ENCODE data around the gene JAK2. TPM values are rescaled to one million over a fixed set of nuclear protein-coding genes. Genes with fewer than 3 reads are reported as not detected.
A peak's percentile ranks its signal among the peaks of the same experiment; 100 is the strongest.
"Not testable (repeated sequence)": the region's sequence is repeated elsewhere in the genome, so short reads cannot be mapped to it uniquely, and the experiment has no call there.

JAK2 gene
- total RNA-seq, 1 donor from 2014 or later = 24.4 TPM

DNA sequence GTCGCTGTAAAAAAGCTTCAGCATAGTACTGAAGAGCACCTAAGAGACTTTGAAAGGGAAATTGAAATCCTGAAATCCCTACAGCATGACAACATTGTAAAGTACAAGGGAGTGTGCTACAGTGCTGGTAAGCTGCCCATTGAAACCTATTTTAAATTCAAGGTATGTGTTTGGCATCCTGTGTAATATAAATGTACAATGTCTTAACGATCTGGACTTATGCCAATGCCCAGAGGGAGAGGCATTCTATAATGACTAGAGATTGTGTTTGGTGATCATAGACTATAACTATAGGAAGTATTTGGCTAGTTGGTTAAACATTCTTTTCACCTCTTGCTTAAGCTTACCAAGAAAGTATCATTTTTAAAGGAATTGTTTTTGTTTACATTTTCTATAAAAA lies 104.7 kb downstream of the JAK2 start:
- no peak overlapping the region for H3K27ac ChIP-seq
- no peak overlapping the region for H3K4me3 ChIP-seq
- H3K36me3 ChIP-seq = peaks cover 33% of the 10 kb centered on the region
- intact Hi-C loops (cut with DNase I) = no loop called here
- no peaks in the 10 kb centered on the region for H3K27me3 ChIP-seq
- H3K4me1 ChIP-seq = no peaks in the 10 kb centered on the region
- TF ChIP-seq CTCF (IDR thresholded peaks at IDR 0.05) = no peak
- DNase-seq (no peak), ATAC-seq (no peak)
- H3K9me3 ChIP-seq = no peaks in the 10 kb centered on the region

DNA sequence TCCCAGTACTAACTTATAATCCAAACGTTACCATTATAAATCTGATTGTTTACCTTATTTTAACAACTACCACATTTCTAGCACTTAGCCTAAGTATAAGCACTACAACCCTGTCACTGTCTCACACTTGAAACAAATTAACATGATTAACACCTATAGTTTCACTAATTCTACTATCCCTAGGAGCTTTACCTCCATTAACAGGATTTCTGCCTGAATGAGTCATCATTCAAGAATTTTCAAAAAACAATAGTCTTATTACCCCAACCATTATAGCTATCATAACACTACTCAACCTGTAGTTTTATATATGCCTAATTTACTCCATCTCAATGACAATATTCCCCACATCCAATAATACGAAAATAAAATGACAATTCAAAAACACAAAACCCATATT lies 110.7 kb downstream of the JAK2 start:
- ATAC-seq (no peak), DNase-seq (no peak)
- Histone ChIP-seq H3K36me3 (peaks cover 3% of the 10 kb centered on the region), H3K9me3 (no peaks in the 10 kb centered on the region), H3K4me1 (no peaks in the 10 kb centered on the region), H3K27ac (no peak overlapping the region), H3K4me3 (no peak overlapping the region), H3K27me3 (no peaks in the 10 kb centered on the region)
- intact Hi-C loops (cut with DNase I) = no loop called here
- no peak for TF ChIP-seq CTCF (IDR thresholded peaks at IDR 0.05)

DNA sequence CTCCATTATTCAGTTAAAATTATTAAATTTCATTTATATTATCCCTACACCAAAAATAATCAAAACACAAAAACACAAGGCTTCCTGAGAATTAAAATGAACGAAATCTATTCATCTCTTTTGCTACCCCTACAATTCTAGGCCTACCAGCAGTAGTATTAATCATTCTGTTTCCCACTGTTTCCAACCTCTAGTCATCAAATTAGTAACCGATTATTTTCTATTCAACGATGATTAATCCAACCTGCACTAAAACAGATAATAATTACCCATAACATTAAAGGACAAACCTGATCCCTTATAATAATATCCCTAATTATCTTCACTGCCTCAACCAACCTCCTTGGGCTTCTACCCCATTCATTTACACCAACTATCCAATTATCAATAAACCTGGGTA lies 114.4 kb downstream of the JAK2 start:
- Histone ChIP-seq H3K4me1 (no peaks in the 10 kb centered on the region), H3K9me3 (no peaks in the 10 kb centered on the region), H3K27ac (no peak overlapping the region), H3K4me3 (no peak overlapping the region), H3K27me3 (no peaks in the 10 kb centered on the region), H3K36me3 (peaks cover 20% of the 10 kb centered on the region)
- ATAC-seq = no peak
- no peak for TF ChIP-seq CTCF (IDR thresholded peaks at IDR 0.05)
- DNase-seq = no peak
- intact Hi-C loops (cut with DNase I) = no loop called here

DNA sequence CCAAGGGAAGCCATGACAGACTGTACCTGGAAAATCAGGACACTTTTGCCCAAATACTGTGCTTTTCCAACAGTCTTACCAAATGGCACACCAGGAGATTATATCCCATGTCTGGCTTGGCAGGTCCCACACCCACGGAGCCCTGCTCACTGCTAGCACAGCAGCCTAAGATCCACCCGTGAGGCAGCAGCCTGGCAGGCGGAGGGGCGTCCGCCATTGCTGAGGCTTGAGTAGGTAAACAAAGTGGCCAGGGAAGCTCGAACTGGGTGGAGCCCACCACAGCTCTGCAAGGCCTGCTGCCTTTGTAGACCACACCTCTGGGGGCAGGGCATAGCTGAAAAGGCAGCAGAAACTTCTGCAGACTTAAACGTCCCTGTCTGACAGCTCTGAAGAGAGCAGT lies 116.1 kb downstream of the JAK2 start:
- peaks cover 20% of the 10 kb centered on the region for H3K36me3 ChIP-seq
- H3K4me1 ChIP-seq; H3K27me3 ChIP-seq; intact Hi-C loops (cut with DNase I); H3K9me3 ChIP-seq; DNase-seq; H3K4me3 ChIP-seq; H3K27ac ChIP-seq; ATAC-seq: not testable (repeated sequence)

GRCh38 chr9:5106517-5106916 lies 121.4 kb downstream of the JAK2 start:
- H3K4me1 ChIP-seq; DNase-seq; H3K4me3 ChIP-seq; H3K27me3 ChIP-seq; H3K9me3 ChIP-seq; H3K27ac ChIP-seq; intact Hi-C loops (cut with DNase I); ATAC-seq: not testable (repeated sequence)
- H3K36me3 ChIP-seq = peaks cover 19% of the 10 kb centered on the region

DNA sequence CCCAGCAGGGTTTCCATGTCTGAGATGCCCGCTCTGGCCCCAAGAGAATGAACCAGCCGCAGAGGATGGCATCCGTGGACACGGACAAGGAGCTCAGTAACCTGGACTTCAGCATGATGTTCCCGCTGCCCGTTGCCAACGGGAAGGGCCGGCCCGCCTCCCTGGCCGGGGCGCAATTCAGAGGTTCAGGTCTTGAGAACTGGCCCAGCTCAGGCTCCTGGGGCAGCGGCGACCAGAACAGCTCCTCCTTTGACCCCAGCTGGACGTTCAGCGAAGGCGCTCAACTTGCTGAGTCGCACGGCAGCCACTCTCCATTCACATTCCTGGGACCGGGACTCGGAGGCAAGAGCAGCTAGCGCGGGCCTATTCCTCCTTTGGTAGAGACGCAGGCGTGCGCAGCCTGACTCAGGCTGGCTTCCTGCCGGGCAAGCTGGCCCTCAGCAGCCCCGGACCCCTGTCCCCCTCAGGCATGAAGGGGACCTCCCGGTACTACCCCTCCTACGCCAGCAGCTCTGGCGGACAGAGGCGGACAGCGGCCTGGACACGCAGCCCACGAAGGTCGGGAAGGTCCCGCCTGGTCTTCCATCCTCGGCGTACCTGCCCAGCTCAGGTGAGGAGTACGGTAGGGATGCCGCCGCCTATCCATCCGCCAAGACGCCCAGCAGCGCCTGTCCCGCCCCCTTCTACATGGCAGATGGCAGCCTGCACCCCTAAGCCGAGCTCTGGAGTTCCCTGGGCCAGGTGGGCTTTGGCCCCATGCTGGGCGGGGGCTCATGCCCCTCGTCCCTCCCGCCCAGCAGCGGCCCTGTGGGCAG lies 126.0 kb downstream of the JAK2 start:
- Histone ChIP-seq H3K9me3 (no peaks in the 10 kb centered on the region), H3K27ac (no peak overlapping the region), H3K4me1 (no peaks in the 10 kb centered on the region), H3K4me3 (no peak overlapping the region), H3K36me3 (peaks cover 12% of the 10 kb centered on the region), H3K27me3 (no peaks in the 10 kb centered on the region)
- peak; percentile 29 for ATAC-seq
- DNase-seq = peak; percentile 57
- intact Hi-C loops (cut with DNase I) = no loop called here
- no peak for TF ChIP-seq CTCF (IDR thresholded peaks at IDR 0.05)

Measured in upper lobe of right lung (tissue), 1 donor.